Endothelial cell (in vitro differentiated cells): ENCODE measurements around the gene CRTAC1. TPM values are rescaled to one million over a fixed set of nuclear protein-coding genes. Genes with fewer than 3 reads are reported as not detected.

Experiments used
- DNase-seq: peaks from one replicate; pipeline ENCODE4 v3.0.0; 2021; ENCODE audit warnings: low spot score
- H3K27ac Mint-ChIP-seq: one replicate; pipeline ENCODE4 v1.8.0; 2021; ENCODE audit warnings: mixed read lengths, inconsistent platforms; ENCODE audit not compliant: unreplicated experiment
- H3K27me3 Mint-ChIP-seq: one replicate; pipeline ENCODE4 v1.8.0; 2021; ENCODE audit warnings: mild to moderate bottlenecking, moderate library complexity, mixed read lengths, inconsistent platforms; ENCODE audit not compliant: unreplicated experiment
- H3K36me3 Mint-ChIP-seq: one replicate; pipeline ENCODE4 v1.8.0; 2021; ENCODE audit warnings: mild to moderate bottlenecking, low read depth, mixed read lengths, inconsistent platforms; ENCODE audit not compliant: unreplicated experiment
- H3K4me1 Mint-ChIP-seq: one replicate; pipeline ENCODE4 v1.8.0; 2021; ENCODE audit warnings: mild to moderate bottlenecking, mixed read lengths, inconsistent platforms; ENCODE audit not compliant: unreplicated experiment
- H3K4me3 Mint-ChIP-seq: one replicate; pipeline ENCODE4 v1.8.0; 2021; ENCODE audit warnings: mild to moderate bottlenecking, mixed read lengths, inconsistent platforms; ENCODE audit not compliant: unreplicated experiment
- H3K9me3 Mint-ChIP-seq: one replicate; pipeline ENCODE4 v1.8.0; 2021; ENCODE audit warnings: mixed read lengths, inconsistent platforms; ENCODE audit not compliant: unreplicated experiment
- CTCF ChIP-seq: fragments of 200-600 bp; sonication (generic); IDR thresholded peaks from one replicate; pipeline ENCODE4 v1.5.0; 2021; ENCODE audit warnings: antibody characterized with exemption; ENCODE audit not compliant: unreplicated experiment
- total RNA-seq: library from RNA; stranded (reverse); fragmentation: NEBNext Ultra II Directional; extraction: Animal tissue kit (Norgen Biotek cat#: 25700); gene quantifications from one replicate; pipeline ENCODE4 v1.2.1, GENCODE V29; 2021; ENCODE audit not compliant: unreplicated experiment

CRTAC1 gene
- total RNA-seq, 1 donor from 2014 or later: 37.3 TPM

GRCh38 chr10:98067165-98067564 lies 36.7 kb upstream of the CRTAC1 start:
- no peak for TF ChIP-seq CTCF
- Mint-ChIP-seq H3K9me3 (no peaks in the 10 kb centered on the region), H3K27ac (no peak overlapping the region), H3K36me3 (no peaks in the 10 kb centered on the region), H3K4me3 (no peak overlapping the region), H3K27me3 (peaks cover 4% of the 10 kb centered on the region), H3K4me1 (no peaks in the 10 kb centered on the region)
- no peak for DNase-seq

GRCh38 chr10:98063740-98064027 lies 33.3 kb upstream of the CRTAC1 start:
- no peak for DNase-seq
- TF ChIP-seq CTCF: no peak
- Mint-ChIP-seq H3K27ac (no peak overlapping the region), H3K9me3 (no peaks in the 10 kb centered on the region), H3K36me3 (no peaks in the 10 kb centered on the region), H3K4me3 (no peak overlapping the region), H3K27me3 (peaks cover 6% of the 10 kb centered on the region), H3K4me1 (no peaks in the 10 kb centered on the region)

- Mint-ChIP-seq H3K36me3 (no peaks in the 10 kb centered on the region), H3K27ac (no peak overlapping the region), H3K4me3 (no peak overlapping the region), H3K27me3 (peaks cover 6% of the 10 kb centered on the region), H3K9me3 (no peaks in the 10 kb centered on the region), H3K4me1 (no peaks in the 10 kb centered on the region)
- DNase-seq: no peak
- no peak for TF ChIP-seq CTCF
These were observed 32.0 kb upstream of the CRTAC1 start for GRCh38 chr10:98062424-98062823.

- TF ChIP-seq CTCF: no peak
- H3K9me3 Mint-ChIP-seq: no peaks in the 10 kb centered on the region
- peaks cover 6% of the 10 kb centered on the region for H3K27me3 Mint-ChIP-seq
- no peaks in the 10 kb centered on the region for H3K36me3 Mint-ChIP-seq
- H3K4me1 Mint-ChIP-seq: no peaks in the 10 kb centered on the region
- H3K27ac Mint-ChIP-seq: no peak overlapping the region
- no peak overlapping the region for H3K4me3 Mint-ChIP-seq
- DNase-seq: no peak
These were observed 29.7 kb upstream of the CRTAC1 start for GRCh38 chr10:98060079-98060478.

GRCh38 chr10:98058295-98058694 lies 27.9 kb upstream of the CRTAC1 start:
- no peak overlapping the region for H3K27ac Mint-ChIP-seq
- H3K27me3 Mint-ChIP-seq: peaks cover 4% of the 10 kb centered on the region
- TF ChIP-seq CTCF: no peak
- H3K4me3 Mint-ChIP-seq: no peak overlapping the region
- DNase-seq: no peak
- no peaks in the 10 kb centered on the region for H3K9me3 Mint-ChIP-seq
- H3K36me3 Mint-ChIP-seq: no peaks in the 10 kb centered on the region
- H3K4me1 Mint-ChIP-seq: no peaks in the 10 kb centered on the region
